Stimulated activated CD4-positive, alpha-beta T cell treated with anti-CD3 and anti-CD28 coated beads, TNF-alpha, amount 100 ng/mL, for 4 hours (primary cell): ENCODE data around the gene PLRG1.

Experiments used
- DNase-seq, 3 experiments: peaks; one replicate each; pipeline ENCODE4 v3.0.0-alpha.2; 2020; ENCODE audit warnings: low read depth in 3 of 3

The PLRG1 gene

GRCh38 chr4:154573190-154573870 lies 23.1 kb upstream of the PLRG1 start:
- DNase-seq = no peak

GRCh38 chr4:154569584-154569983 lies 19.4 kb upstream of the PLRG1 start:
- DNase-seq = no peak

GRCh38 chr4:154569028-154569427 lies 18.8 kb upstream of the PLRG1 start:
- no peak for DNase-seq

- no peak for DNase-seq
Measured at GRCh38 chr4:154566639-154567204, 16.5 kb upstream of the PLRG1 start.

- DNase-seq = no peak
Measured at GRCh38 chr4:154565704-154566103, 15.5 kb upstream of the PLRG1 start.

GRCh38 chr4:154564311-154564710 lies 14.1 kb upstream of the PLRG1 start:
- DNase-seq = no peak

- no peak for DNase-seq
Measured at GRCh38 chr4:154562697-154563254, 12.6 kb upstream of the PLRG1 start, which contains the start of gene FGB. Gene FGB (plus strand): TSS chr4:154563011. CDS start chr4:154563019, 8 bp downstream.

- no peak for DNase-seq
Measured at GRCh38 chr4:154560824-154561231, 10.6 kb upstream of the PLRG1 start.

GRCh38 chr4:154560419-154560801 lies 10.2 kb upstream of the PLRG1 start:
- no peak for DNase-seq

- DNase-seq = no peak
Measured at GRCh38 chr4:154559494-154560418, 9.6 kb upstream of the PLRG1 start.

- DNase-seq = no peak
Measured at GRCh38 chr4:154559141-154559493, 8.9 kb upstream of the PLRG1 start.

GRCh38 chr4:154551872-154552686 lies 1.9 kb upstream of the PLRG1 start:
- DNase-seq = peak; percentile 23 to 54 (median 49)

GRCh38 chr4:154545689-154546088 lies 4.5 kb downstream of the PLRG1 start:
- DNase-seq = no peak

GRCh38 chr4:154542271-154542879 lies 7.8 kb downstream of the PLRG1 start:
- DNase-seq = no peak

- no peak for DNase-seq
Measured at GRCh38 chr4:154534296-154534695, 15.9 kb downstream of the PLRG1 start.

GRCh38 chr4:154529728-154530519 lies 20.3 kb downstream of the PLRG1 start:
- DNase-seq = no peak

GRCh38 chr4:154528869-154529268 lies 21.3 kb downstream of the PLRG1 start:
- no peak for DNase-seq

GRCh38 chr4:154527308-154527707 lies 22.9 kb downstream of the PLRG1 start:
- DNase-seq = no peak

GRCh38 chr4:154526151-154526550 lies 24.0 kb downstream of the PLRG1 start:
- DNase-seq = no peak

GRCh38 chr4:154521607-154522006 lies 28.6 kb downstream of the PLRG1 start:
- DNase-seq = no peak
